Smooth muscle cell (in vitro differentiated cells): ENCODE results near the gene LGALS3. TPM values are rescaled to one million over a fixed set of nuclear protein-coding genes. Genes with fewer than 3 reads are reported as not detected.

Source experiments
- DNase-seq: peaks from one replicate; lab custom pipeline; 2025; ENCODE audit not compliant: unreplicated experiment; lab: John Stamatoyannopoulos, UW
- H2AFZ ChIP-seq: fragments of 200-600 bp; sonication (generic); 2 replicates; pipeline ENCODE4 v1.6.0; 2016; ENCODE audit warnings: antibody characterized with exemption, low read depth, mild to moderate bottlenecking
- H3F3A ChIP-seq: fragments of 200-600 bp; sonication (generic); 2 replicates; pipeline ENCODE4 v1.6.0; 2017; ENCODE audit warnings: antibody characterized with exemption, low read depth
- H3K27ac ChIP-seq: fragments of 200-600 bp; sonication (generic); 2 replicates; pipeline ENCODE4 v1.5.1; 2016; ENCODE audit warnings: low read depth, mild to moderate bottlenecking
- H3K27me3 ChIP-seq: fragments of 200-600 bp; sonication (generic); 2 replicates; pipeline ENCODE4 v1.6.1; 2016; ENCODE audit warnings: low read depth, mild to moderate bottlenecking
- H3K36me3 ChIP-seq: fragments of 200-600 bp; sonication (generic); 2 replicates; pipeline ENCODE4 v1.5.1; 2016; ENCODE audit warnings: low read depth
- H3K4me1 ChIP-seq: fragments of 200-600 bp; sonication (generic); 2 replicates; pipeline ENCODE4 v1.5.1; 2016; ENCODE audit warnings: low read depth
- H3K4me2 ChIP-seq: fragments of 200-600 bp; sonication (generic); 2 replicates; pipeline ENCODE4 v1.6.0; 2016; ENCODE audit warnings: mild to moderate bottlenecking
- H3K4me3 ChIP-seq: fragments of 200-600 bp; sonication (generic); 2 replicates; pipeline ENCODE4 v1.5.1; 2016; ENCODE audit warnings: mild to moderate bottlenecking
- H3K79me2 ChIP-seq: fragments of 200-600 bp; sonication (generic); 2 replicates; pipeline ENCODE4 v1.6.0; 2016; ENCODE audit warnings: low read depth, mild to moderate bottlenecking
- H3K9ac ChIP-seq: fragments of 200-600 bp; sonication (generic); 2 replicates; pipeline ENCODE4 v1.6.0; 2016; ENCODE audit warnings: low read depth
- H3K9me3 ChIP-seq: fragments of 200-600 bp; sonication (generic); replicated peaks from 2 replicates; pipeline ENCODE4 v1.5.1; 2016; ENCODE audit warnings: low read depth
- H4K20me1 ChIP-seq: fragments of 200-600 bp; sonication (generic); 2 replicates; pipeline ENCODE4 v1.6.0; 2016; ENCODE audit warnings: low read depth
- WGBS: methylation state at CpG from one replicate; pipeline ENCODE4 v1.1.7; 2016; ENCODE audit warnings: low lambda C conversion rate; 5-methylcytosine and 5-hydroxymethylcytosine counted together
- polyA plus RNA-seq: library from polyadenylated mRNA; unstranded; fragments of >200 nt; fragmentation: Nextera tagmentation; extraction: Ambion mirVana; gene quantifications from 2 replicates; pipeline ENCODE4 v1.2.1, GENCODE V29; 2016
- total RNA-seq: library from RNA; depleted of rRNA; stranded (reverse); fragments of >200 nt; gene quantifications from 2 replicates; pipeline ENCODE4 v1.2.3, GENCODE V29; 2014
- TF ChIP-seq, protein P1 (sequence below): fragments of 200-600 bp; sonication (generic); IDR thresholded peaks from 2 replicates; pipeline ENCODE4 v1.5.1; 2017; ENCODE audit warnings: borderline replicate concordance, mild to moderate bottlenecking, antibody characterized with exemption; ENCODE audit not compliant: insufficient read depth, poor library complexity, severe bottlenecking

The LGALS3 gene
- total and polyA plus RNA-seq, 2 experiments from 2014 or later, result 170 to 201 TPM

DNA sequence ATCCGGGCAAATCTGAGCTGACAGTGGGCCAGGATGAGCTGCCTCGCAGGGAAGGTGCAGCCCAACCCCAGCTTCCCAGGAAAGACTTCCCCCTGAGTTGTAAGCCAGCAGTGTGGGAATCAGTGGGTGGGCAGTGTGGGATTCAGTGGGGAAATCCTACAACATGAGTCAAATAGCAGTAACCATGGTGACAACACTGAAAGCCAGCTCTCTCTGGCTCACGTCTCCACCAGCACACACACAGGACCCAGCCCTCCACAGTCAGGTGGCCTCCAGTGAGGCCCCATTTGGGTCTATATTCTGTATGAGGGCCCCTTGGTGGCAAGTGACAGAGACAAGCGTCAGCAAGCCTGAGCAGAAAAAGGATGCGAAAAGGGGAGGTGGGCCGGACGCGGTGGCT, 6.0 kb upstream of the LGALS3 start:
- TF ChIP-seq, protein P1, sequence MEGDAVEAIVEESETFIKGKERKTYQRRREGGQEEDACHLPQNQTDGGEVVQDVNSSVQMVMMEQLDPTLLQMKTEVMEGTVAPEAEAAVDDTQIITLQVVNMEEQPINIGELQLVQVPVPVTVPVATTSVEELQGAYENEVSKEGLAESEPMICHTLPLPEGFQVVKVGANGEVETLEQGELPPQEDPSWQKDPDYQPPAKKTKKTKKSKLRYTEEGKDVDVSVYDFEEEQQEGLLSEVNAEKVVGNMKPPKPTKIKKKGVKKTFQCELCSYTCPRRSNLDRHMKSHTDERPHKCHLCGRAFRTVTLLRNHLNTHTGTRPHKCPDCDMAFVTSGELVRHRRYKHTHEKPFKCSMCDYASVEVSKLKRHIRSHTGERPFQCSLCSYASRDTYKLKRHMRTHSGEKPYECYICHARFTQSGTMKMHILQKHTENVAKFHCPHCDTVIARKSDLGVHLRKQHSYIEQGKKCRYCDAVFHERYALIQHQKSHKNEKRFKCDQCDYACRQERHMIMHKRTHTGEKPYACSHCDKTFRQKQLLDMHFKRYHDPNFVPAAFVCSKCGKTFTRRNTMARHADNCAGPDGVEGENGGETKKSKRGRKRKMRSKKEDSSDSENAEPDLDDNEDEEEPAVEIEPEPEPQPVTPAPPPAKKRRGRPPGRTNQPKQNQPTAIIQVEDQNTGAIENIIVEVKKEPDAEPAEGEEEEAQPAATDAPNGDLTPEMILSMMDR, result no peak
- peak overlapping the region; percentile 95 for H3K27ac ChIP-seq
- H3K79me2 ChIP-seq, result no peaks in the 10 kb centered on the region
- H3F3A ChIP-seq, result peaks cover 24% of the 10 kb centered on the region
- DNase-seq, result peak; percentile 28
- H3K9ac ChIP-seq, result peak overlapping the region; percentile 75
- 58% methylated on average over 8 of the region's 8 CpGs for WGBS
- no peaks in the 10 kb centered on the region for H3K27me3 ChIP-seq
- peaks cover 36% of the 10 kb centered on the region for H3K4me1 ChIP-seq
- H3K9me3 ChIP-seq, result no peaks in the 10 kb centered on the region
- peak overlapping the region; percentile 77 for H3K4me2 ChIP-seq
- H4K20me1 ChIP-seq, result no peaks in the 10 kb centered on the region
- H2AFZ ChIP-seq, result no peak overlapping the region
- H3K36me3 ChIP-seq, result no peaks in the 10 kb centered on the region
- H3K4me3 ChIP-seq, result no peak overlapping the region

DNA sequence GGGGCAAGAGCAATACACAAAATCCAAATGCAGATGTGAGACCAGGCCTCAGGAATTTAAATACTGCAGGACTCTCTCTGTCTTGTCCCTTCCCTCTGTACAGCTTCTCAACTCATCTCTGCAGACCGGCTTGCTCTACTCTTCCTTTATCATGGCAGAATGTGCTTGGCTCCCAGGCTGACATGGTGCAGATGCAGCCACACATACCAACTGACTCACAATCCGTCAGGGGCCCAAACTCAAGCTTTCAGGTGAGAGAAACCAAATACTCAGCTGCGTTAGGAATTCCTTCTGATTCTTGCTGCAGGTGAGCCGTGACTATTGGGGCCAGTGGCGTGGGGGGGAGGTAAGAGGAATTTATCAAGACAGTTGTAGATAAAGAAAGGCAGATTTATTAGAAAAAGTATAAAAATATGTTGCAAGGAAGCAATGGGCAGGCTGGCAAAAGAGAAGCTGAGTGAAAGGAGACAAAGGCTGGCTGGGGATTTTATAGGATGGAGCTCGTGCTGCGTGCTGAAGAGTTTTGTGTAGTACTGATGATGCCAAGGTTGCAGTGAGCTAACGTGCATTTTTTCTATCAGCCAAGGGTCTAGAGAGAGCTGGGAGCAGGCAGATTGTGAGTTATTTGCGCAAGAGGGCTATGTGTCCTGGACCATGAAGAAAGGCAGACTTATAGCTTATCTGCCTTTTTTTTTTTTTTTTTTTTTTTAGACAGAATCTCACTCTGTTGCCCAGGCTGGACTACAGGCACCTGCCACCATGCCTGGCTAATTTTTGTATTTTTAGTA, 5.0 kb upstream of the LGALS3 start:
- Histone ChIP-seq H3K27me3 (no peaks in the 10 kb centered on the region), H3K27ac (peak overlapping the region; percentile 95), H3K79me2 (no peaks in the 10 kb centered on the region), H3K4me1 (peaks cover 29% of the 10 kb centered on the region), H3K4me2 (peak overlapping the region; percentile 42), H3K9ac (peak overlapping the region; percentile 47), H3F3A (peaks cover 32% of the 10 kb centered on the region), H4K20me1 (no peaks in the 10 kb centered on the region), H3K4me3 (no peak overlapping the region), H2AFZ (no peak overlapping the region), H3K9me3 (no peaks in the 10 kb centered on the region), H3K36me3 (no peaks in the 10 kb centered on the region)
- WGBS, result 58% methylated on average over 9 of the region's 9 CpGs
- TF ChIP-seq, protein P1, result no peak
- DNase-seq, result no peak

DNA sequence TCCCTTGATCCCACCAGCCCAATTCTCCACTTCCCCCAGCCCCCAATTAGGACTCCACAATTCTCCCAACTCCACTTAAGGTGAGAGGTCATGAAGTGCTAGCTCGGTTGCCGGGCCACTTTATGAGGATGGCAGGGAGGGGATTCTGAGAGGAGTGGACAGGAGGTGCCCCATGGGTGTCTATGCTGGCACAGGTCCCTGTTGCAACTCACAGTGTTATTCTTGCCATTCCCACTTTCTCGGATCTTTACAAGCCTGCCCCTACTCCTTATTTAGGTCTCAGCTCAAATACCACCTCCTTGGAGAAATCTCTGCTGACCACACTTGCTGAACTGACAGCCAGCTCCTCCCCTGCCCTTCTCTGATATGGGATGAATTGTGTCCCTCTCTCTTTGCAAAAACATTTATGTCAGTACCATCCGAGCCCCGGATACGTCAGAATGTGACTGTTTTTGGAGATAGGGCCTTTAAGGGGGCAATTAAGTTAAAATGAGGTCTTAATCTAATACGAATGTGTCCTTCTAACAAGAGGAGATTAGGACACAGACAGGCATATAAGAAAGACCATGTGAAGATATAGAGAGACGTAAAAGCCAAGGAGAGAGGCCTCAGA, 4.2 kb upstream of the LGALS3 start:
- WGBS, result 83% methylated on average over 8 of the region's 8 CpGs

More for the DNA sequence above, 4.2 kb upstream of the LGALS3 start:
- TF ChIP-seq, protein P1, result no peak
- peaks cover under 1% of the 10 kb centered on the region for H3K79me2 ChIP-seq
- H3K4me3 ChIP-seq, result no peak overlapping the region
- no peak overlapping the region for H3K4me2 ChIP-seq
- DNase-seq, result no peak
- H3K27ac ChIP-seq, result peak overlapping the region; percentile 8
- H3K36me3 ChIP-seq, result no peaks in the 10 kb centered on the region
- no peaks in the 10 kb centered on the region for H3K27me3 ChIP-seq
- no peak overlapping the region for H3K9ac ChIP-seq
- H2AFZ ChIP-seq, result no peak overlapping the region
- H3K4me1 ChIP-seq, result peaks cover 29% of the 10 kb centered on the region
- no peaks in the 10 kb centered on the region for H3K9me3 ChIP-seq
- H4K20me1 ChIP-seq, result peaks cover under 1% of the 10 kb centered on the region
- H3F3A ChIP-seq, result peaks cover 32% of the 10 kb centered on the region
